Psoas muscle (tissue), 8 donors: ENCODE data around the gene EDEM3. TPM values are rescaled to one million over a fixed set of nuclear protein-coding genes. Genes with fewer than 3 reads are reported as not detected.

Source experiments
- ATAC-seq, 4 donors: fragments of 200-7000 bp; cut with Tn5 transposase; one replicate each; pipeline ENCODE4 v1.9.1; 2020; ENCODE audit warnings: moderate library complexity in 3 of 4, mild to moderate bottlenecking in 2 of 4
- DNase-seq, 2 donors: peaks; one replicate each; pipeline ENCODE4 v3.0.0-alpha.2; 2020
- H3K27ac ChIP-seq: fragments of 200-600 bp; one replicate; pipeline ENCODE4 v1.8.0; 2022
- H3K27me3 ChIP-seq, 3 donors: fragments of 200-600 bp in 1 of 3; one replicate each; pipeline versions ENCODE4 v1.6.1 to v1.8.0; 2013 to 2022; ENCODE audit warnings: low read length in 2 of 3, mild to moderate bottlenecking in 2 of 3, moderate library complexity in 1 of 3; ENCODE audit not compliant: insufficient read depth in 3 of 3
- H3K36me3 ChIP-seq, 2 donors: fragments of 200-600 bp in 1 of 2; one replicate each; pipeline versions ENCODE4 v1.6.1 to v1.8.0; 2013 to 2022; ENCODE audit warnings: low read depth in 1 of 2, mild to moderate bottlenecking in 1 of 2, moderate library complexity in 1 of 2; ENCODE audit not compliant: insufficient read depth in 1 of 2
- H3K4me1 ChIP-seq: fragments of 200-600 bp; one replicate; pipeline ENCODE4 v1.8.0; 2022
- H3K4me3 ChIP-seq: fragments of 200-600 bp; one replicate; pipeline ENCODE4 v1.8.0; 2022; ENCODE audit warnings: mild to moderate bottlenecking
- H3K9me3 ChIP-seq: fragments of 200-600 bp; one replicate; pipeline ENCODE4 v1.8.0; 2022
- CTCF ChIP-seq: fragments of 200-600 bp; IDR thresholded peaks from one replicate; pipeline ENCODE4 v1.8.0; 2022; ENCODE audit warnings: antibody characterized with exemption
- WGBS, 3 donors: extraction: QIAGEN DNeasy Blood & Tissue Kit; methylation state at CpG; one replicate each; pipeline versions ENCODE4 v1.1.6 to v1.1.7; 2013; 5-methylcytosine and 5-hydroxymethylcytosine counted together
- intact Hi-C, 2 donors: fragments of 100-400 bp; cut with DNase I; formaldehyde crosslinking; loops; one replicate each; pipeline versions ENCODE4 v1.11.0 to v1.14.2; 2022
- polyA plus RNA-seq, 3 donors: library from polyadenylated mRNA; stranded (reverse); fragments of 200-250 nt; gene quantifications; one replicate each; pipeline ENCODE4 v1.2.3, GENCODE V29; 2013
- total RNA-seq, 4 donors: library from RNA; stranded (reverse); fragmentation: NEBNext Ultra II Directional in 2 of 4; extraction: Animal tissue kit (Norgen Biotek cat#: 25700) in 2 of 4; gene quantifications; one replicate each; pipeline versions ENCODE4 v1.2.1 to v1.2.4, GENCODE V29; 2021 to 2023
- donor health status: healthy with polysubstance abuse.
- donor health status: DM: no; HTN: no; CAD: no; lungs with moderate emphysema.
- donor health status: Bipolar disorder and iron deficiency.
- donor health status: healthy.
- donor health status: DM: yes; HTN: yes; CAD: no.
- donor health status: DM: no; HTN: no; CAD: no.
- donor health status: DM: no; HTN: no; CAD: no.
- donor health status: DM: yes; HTN: yes; CAD: no.

The EDEM3 gene
- total and polyA plus RNA-seq, 7 donors = 13.0 to 36.4 (median 24.6) TPM

GRCh38 chr1:184755226-184756065, 788 bp upstream of the EDEM3 start:
- Histone ChIP-seq H3K4me1 (peaks cover 22% of the 10 kb centered on the region), H3K9me3 (no peaks in the 10 kb centered on the region), H3K27me3 (no peaks in the 10 kb centered on the region), H3K27ac (peak overlapping the region; percentile 93), H3K4me3 (peak overlapping the region; percentile 95), H3K36me3 (no peaks in the 10 kb centered on the region)
- DNase-seq = no peak
- intact Hi-C loops = loop anchor here in 1 of 2 donors (2.0 kb wide), 2 partner anchors 35 to 401 kb away; partner anchors contain the start of genes SWT1 and TRMT1L
- TF ChIP-seq CTCF = no peak
- 3% methylated on average over 26 to 27 of the region's 27 CpGs for WGBS, 3 donors
- ATAC-seq = peak in 2 of 4 donors; percentile 3 to 32

- peak; percentile 51 to 76 for DNase-seq
- Histone ChIP-seq H3K36me3 (no peaks in the 10 kb centered on the region), H3K9me3 (no peaks in the 10 kb centered on the region), H3K27ac (peak overlapping the region; percentile 93), H3K4me3 (peak overlapping the region; percentile 95), H3K4me1 (peaks cover 22% of the 10 kb centered on the region), H3K27me3 (no peaks in the 10 kb centered on the region)
- intact Hi-C loops = loop anchor here in 1 of 2 donors (2.0 kb wide), 1 partner anchor 403 kb away; the partner anchor contains the start of genes SWT1 and TRMT1L
- ATAC-seq = peak; percentile 33 to 51 (median 37)
- WGBS, 3 donors = 2 to 3% (median 2%) methylated on average over 42 to 43 of the region's 43 CpGs
- TF ChIP-seq CTCF = no peak
These were observed 816 bp downstream of the EDEM3 start for GRCh38 chr1:184753608-184754475.

GRCh38 chr1:184753117-184753516, 1.5 kb downstream of the EDEM3 start:
- intact Hi-C loops = no loop called here
- peak overlapping the region; percentile 93 for H3K27ac ChIP-seq
- no peak for ATAC-seq
- DNase-seq = no peak
- H3K4me3 ChIP-seq = peak overlapping the region; percentile 95
- peaks cover 22% of the 10 kb centered on the region for H3K4me1 ChIP-seq
- no peak for TF ChIP-seq CTCF
- peaks cover 0 to under 1% of the 10 kb centered on the region in 2 donors for H3K36me3 ChIP-seq
- 66 to 78% (median 67%) methylated on average over 5 of the region's 5 CpGs for WGBS, 3 donors
- no peaks in the 10 kb centered on the region for H3K27me3 ChIP-seq
- no peaks in the 10 kb centered on the region for H3K9me3 ChIP-seq

- TF ChIP-seq CTCF = no peak
- Histone ChIP-seq H3K27me3 (no peaks in the 10 kb centered on the region), H3K36me3 (peaks cover 0 to 5% of the 10 kb centered on the region in 2 donors), H3K27ac (peak overlapping the region; percentile 93), H3K4me3 (peak overlapping the region; percentile 5), H3K4me1 (peaks cover 22% of the 10 kb centered on the region), H3K9me3 (no peaks in the 10 kb centered on the region)
- intact Hi-C loops = no loop called here
- no peak for ATAC-seq
- no peak for DNase-seq
- WGBS, 3 donors = 82 to 94% (median 83%) methylated on average over 2 of the region's 2 CpGs
These were observed 2.0 kb downstream of the EDEM3 start for GRCh38 chr1:184752656-184753055.
